Upper lobe of left lung (tissue), 6 donors: ENCODE results near the gene CASQ2. TPM values are rescaled to one million over a fixed set of nuclear protein-coding genes. Genes with fewer than 3 reads are reported as not detected.

Experiments used
- ATAC-seq, 2 donors: fragments of 200-7000 bp; cut with Tn5 transposase; one replicate each; pipeline ENCODE4 v1.9.1; 2022; ENCODE audit warnings: mild to moderate bottlenecking in 2 of 2, moderate library complexity in 2 of 2; ENCODE audit not compliant: low FRiP score in 2 of 2
- DNase-seq, 2 donors: peaks; one replicate each; pipeline ENCODE4 v3.0.0-alpha.2; 2019 to 2020
- H3K27ac ChIP-seq, 4 donors: fragments of 200-600 bp; sonication (generic); one replicate each; pipeline ENCODE4 v1.5.1; 2016 to 2019
- H3K27me3 ChIP-seq, 4 donors: fragments of 200-600 bp; sonication (generic); one replicate each; pipeline ENCODE4 v1.5.1; 2017 to 2019
- H3K36me3 ChIP-seq, 4 donors: fragments of 200-600 bp; sonication (generic); one replicate each; pipeline ENCODE4 v1.5.1; 2016 to 2019
- H3K4me1 ChIP-seq, 4 donors: fragments of 200-600 bp; sonication (generic); one replicate each; pipeline ENCODE4 v1.5.1; 2018 to 2019
- H3K4me3 ChIP-seq, 4 donors: fragments of 200-600 bp; sonication (generic); one replicate each; pipeline ENCODE4 v1.5.1; 2017 to 2019; ENCODE audit warnings: mild to moderate bottlenecking in 2 of 4, moderate library complexity in 1 of 4
- H3K9me3 ChIP-seq, 4 donors: fragments of 200-600 bp; sonication (generic); one replicate each; pipeline ENCODE4 v1.5.1; 2018 to 2019
- CTCF ChIP-seq, 6 experiments: fragments of 450-650 bp in 4 of 6; fragments of 200-600 bp in 2 of 6; sonication (generic) in 2 of 6; IDR thresholded peaks; one replicate each; pipeline ENCODE4 v1.5.1; 2016 to 2019; ENCODE audit warnings: antibody characterized with exemption in 6 of 6
- EP300 ChIP-seq, 4 donors: sonication (generic); formaldehyde crosslinking; IDR thresholded peaks; one replicate each; pipeline ENCODE4 v1.5.1; 2017; ENCODE audit warnings: antibody characterized with exemption in 4 of 4, control low read depth in 2 of 4
- POLR2A ChIP-seq, 4 donors: fragments of 450-650 bp; IDR thresholded peaks; one replicate each; pipeline ENCODE4 v1.5.1; 2016 to 2017; ENCODE audit warnings: antibody characterized with exemption in 4 of 4, mild to moderate bottlenecking in 2 of 4
- POLR2AphosphoS5 ChIP-seq, 2 donors: sonication (generic); formaldehyde crosslinking; IDR thresholded peaks; one replicate each; pipeline ENCODE4 v1.5.1; 2017; ENCODE audit warnings: antibody characterized with exemption in 2 of 2
- WGBS, 2 donors: methylation state at CpG; one replicate each; pipeline ENCODE4 v1.1.5; 2017 to 2018; 5-methylcytosine and 5-hydroxymethylcytosine counted together
- total RNA-seq, 6 donors: library from RNA; depleted of rRNA in 4 of 6; stranded (reverse); fragments of >200 nt in 4 of 6; gene quantifications; one replicate each; pipeline versions ENCODE4 v1.1.0 to v1.2.1, GENCODE V29; 2016 to 2021
- donor health status: DM: no; HTN: no; CAD: no; lungs with moderate emphysema.
- donor health status: DM: no; HTN: yes; CAD: no; lungs with severe emphysema.

The CASQ2 gene
- total RNA-seq, 6 donors from 2014 or later, result under 0.01 to 1.9 (median 0.99) TPM

- H3K4me3 ChIP-seq, result no peak overlapping the region
- H3K9me3 ChIP-seq, result no peaks in the 10 kb centered on the region
- ATAC-seq (no peak), DNase-seq (no peak)
- H3K36me3 ChIP-seq, result no peaks in the 10 kb centered on the region
- WGBS, 2 donors, result 77 to 82% methylated on average over 2 of the region's 2 CpGs
- TF ChIP-seq POLR2A (IDR thresholded peaks at IDR 0.05) (no peak), POLR2AphosphoS5 (IDR thresholded peaks at IDR 0.05) (no peak), CTCF (IDR thresholded peaks at IDR 0.05) (no peak), EP300 (IDR thresholded peaks at IDR 0.05) (no peak)
- H3K27ac ChIP-seq, result no peak overlapping the region
- H3K27me3 ChIP-seq, result no peaks in the 10 kb centered on the region
- no peaks in the 10 kb centered on the region for H3K4me1 ChIP-seq
Measured at GRCh38 chr1:115802416-115802815, 33.9 kb upstream of the CASQ2 start.

- no peak for DNase-seq
- H3K4me1 ChIP-seq, result no peaks in the 10 kb centered on the region
- H3K36me3 ChIP-seq, result no peaks in the 10 kb centered on the region
- ATAC-seq, result no peak
- WGBS, 2 donors, result 87 to 92% methylated on average over 4 of the region's 4 CpGs
- H3K27me3 ChIP-seq, result no peaks in the 10 kb centered on the region
- no peaks in the 10 kb centered on the region for H3K9me3 ChIP-seq
- H3K27ac ChIP-seq, result no peak overlapping the region
- no peak overlapping the region for H3K4me3 ChIP-seq
- TF ChIP-seq POLR2AphosphoS5 (IDR thresholded peaks at IDR 0.05) (no peak), CTCF (IDR thresholded peaks at IDR 0.05) (no peak), EP300 (IDR thresholded peaks at IDR 0.05) (no peak), POLR2A (IDR thresholded peaks at IDR 0.05) (no peak)
Measured at GRCh38 chr1:115797486-115797885, 29.0 kb upstream of the CASQ2 start.

GRCh38 chr1:115796897-115797296 is 28.4 kb upstream of the CASQ2 start:
- DNase-seq, result no peak
- H3K4me1 ChIP-seq, result no peaks in the 10 kb centered on the region
- H3K4me3 ChIP-seq, result no peak overlapping the region
- WGBS, 2 donors, result 71 to 74% methylated on average over 5 of the region's 5 CpGs
- no peaks in the 10 kb centered on the region for H3K27me3 ChIP-seq
- TF ChIP-seq EP300 (IDR thresholded peaks at IDR 0.05), result no peak
- TF ChIP-seq POLR2AphosphoS5 (IDR thresholded peaks at IDR 0.05), result no peak
- no peak for TF ChIP-seq CTCF (IDR thresholded peaks at IDR 0.05)
- no peak for TF ChIP-seq POLR2A (IDR thresholded peaks at IDR 0.05)
- H3K27ac ChIP-seq, result no peak overlapping the region
- H3K36me3 ChIP-seq, result no peaks in the 10 kb centered on the region
- no peak for ATAC-seq
- H3K9me3 ChIP-seq, result no peaks in the 10 kb centered on the region

- H3K36me3 ChIP-seq, result no peaks in the 10 kb centered on the region
- no peak for DNase-seq
- H3K9me3 ChIP-seq, result no peaks in the 10 kb centered on the region
- H3K4me1 ChIP-seq, result no peaks in the 10 kb centered on the region
- no peak overlapping the region for H3K27ac ChIP-seq
- TF ChIP-seq EP300 (IDR thresholded peaks at IDR 0.05), result no peak
- no peak for TF ChIP-seq POLR2A (IDR thresholded peaks at IDR 0.05)
- TF ChIP-seq POLR2AphosphoS5 (IDR thresholded peaks at IDR 0.05), result no peak
- no peak for TF ChIP-seq CTCF (IDR thresholded peaks at IDR 0.05)
- no peak for ATAC-seq
- no peak overlapping the region for H3K4me3 ChIP-seq
- H3K27me3 ChIP-seq, result no peaks in the 10 kb centered on the region
- 75 to 78% methylated on average over 6 of the region's 6 CpGs for WGBS, 2 donors
Measured at GRCh38 chr1:115796036-115796435, 27.5 kb upstream of the CASQ2 start.

- H3K4me1 ChIP-seq, result no peaks in the 10 kb centered on the region
- H3K27ac ChIP-seq, result no peak overlapping the region
- TF ChIP-seq EP300 (IDR thresholded peaks at IDR 0.05), result no peak
- no peak for TF ChIP-seq POLR2AphosphoS5 (IDR thresholded peaks at IDR 0.05)
- no peak for TF ChIP-seq POLR2A (IDR thresholded peaks at IDR 0.05)
- TF ChIP-seq CTCF (IDR thresholded peaks at IDR 0.05), result no peak
- WGBS, 2 donors, result 69 to 79% methylated on average over 4 of the region's 4 CpGs
- no peak overlapping the region for H3K4me3 ChIP-seq
- no peaks in the 10 kb centered on the region for H3K9me3 ChIP-seq
- DNase-seq, result no peak
- H3K27me3 ChIP-seq, result no peaks in the 10 kb centered on the region
- H3K36me3 ChIP-seq, result no peaks in the 10 kb centered on the region
- ATAC-seq, result no peak
Measured at GRCh38 chr1:115794976-115795639, 26.6 kb upstream of the CASQ2 start.
